HepG2 (cell line): Measurements from ENCODE around the gene SSNA1. TPM values are rescaled to one million over a fixed set of nuclear protein-coding genes. Genes with fewer than 3 reads are reported as not detected.

Experiments
- ATAC-seq: fragments of 200-7000 bp; cut with Tn5 transposase; 3 replicates; pipeline ENCODE4 v1.9.1; 2020; ENCODE audit warnings: mild to moderate bottlenecking, moderate library complexity
- BruUV-seq: library from RNA; stranded (reverse); fragments of 400-500 nt; replicated peaks from 2 replicates; lab custom pipeline; 2021; lab: Mats Ljungman, UMichigan
- CTCF ChIA-PET: fragments of 300-600 bp; formaldehyde crosslinking; extraction: SDS; loops from one replicate; lab custom pipeline; 2021; ENCODE audit warnings: low total read pairs, inconsistent platforms, low intra/inter-chr PET ratio; lab: Yijun Ruan, JAX
- POLR2A ChIA-PET: fragments of 350-600 bp; sonication (Branson Sonifier 250); formaldehyde crosslinking; loops from one replicate; lab custom pipeline; 2020; ENCODE audit warnings: antibody characterized with exemption, inconsistent platforms; lab: Yijun Ruan, JAX
- DNase-seq: peaks from one replicate; pipeline ENCODE4 v3.0.0-alpha.2; 2015; ENCODE audit warnings: low spot score
- FAIRE-seq: peaks from 3 replicates; lab custom pipeline; 2011; peaks lifted over from hg19 to GRCh38; lab: Jason Lieb, UNC
- H2AFZ ChIP-seq: one replicate; pipeline ENCODE4 v1.6.1; 2011; ENCODE audit warnings: low read length, inconsistent platforms
- H3K27ac ChIP-seq: fragments of 300-600 bp; 3 replicates; pipeline ENCODE4 v1.8.0; 2011; ENCODE audit warnings: mixed run types, mild to moderate bottlenecking, mixed read lengths, low read length, inconsistent platforms; ENCODE audit not compliant: insufficient read depth; ENCODE audit errors: extremely low read length
- H3K27me3 ChIP-seq, 2 experiments: fragments of 200-600 bp in 1 of 2; 2 replicates in 1 of 2; 3 replicates in 1 of 2; pipeline versions ENCODE4 v1.6.0 to v1.8.0; 2011; ENCODE audit warnings: low read length in 2 of 2, mild to moderate bottlenecking in 2 of 2, moderate library complexity in 2 of 2, inconsistent platforms in 1 of 2; ENCODE audit not compliant: insufficient read depth in 2 of 2, control insufficient read depth in 1 of 2
- H3K36me3 ChIP-seq, 2 experiments: fragments of 200-600 bp in 1 of 2; replicated peaks in 1 of 2; 2 replicates in 1 of 2; 3 replicates in 1 of 2; pipeline versions ENCODE4 v1.5.1 to v1.8.0; 2011; ENCODE audit warnings: low read length in 2 of 2, inconsistent platforms in 1 of 2; ENCODE audit not compliant: insufficient read depth in 2 of 2, control insufficient read depth in 1 of 2
- H3K4me1 ChIP-seq: 2 replicates; pipeline ENCODE4 v1.5.1; 2012; ENCODE audit warnings: low read length, inconsistent platforms; ENCODE audit not compliant: insufficient read depth
- H3K4me2 ChIP-seq: 2 replicates; pipeline ENCODE4 v1.6.0; 2011; ENCODE audit warnings: low read depth, low read length, inconsistent platforms
- H3K4me3 ChIP-seq, 3 experiments: fragments of 200-600 bp in 1 of 3; sonication (generic), shearing (Covaris generic) in 1 of 3; replicated peaks in 1 of 3; 2 replicates each; pipeline ENCODE4 v1.5.1; 2011 to 2016; ENCODE audit warnings: low read length in 3 of 3, inconsistent platforms in 2 of 3, low read depth in 2 of 3, mild to moderate bottlenecking in 2 of 3, control low read depth in 1 of 3, mixed read lengths in 1 of 3; ENCODE audit not compliant: insufficient read depth in 1 of 3
- H3K79me2 ChIP-seq: one replicate; pipeline ENCODE4 v1.6.1; 2011; ENCODE audit warnings: low read length, inconsistent platforms; ENCODE audit not compliant: insufficient read depth
- H3K9ac ChIP-seq: 2 replicates; pipeline ENCODE4 v1.6.0; 2011; ENCODE audit warnings: mild to moderate bottlenecking, low read depth, low read length, inconsistent platforms; ENCODE audit not compliant: insufficient read depth
- H3K9me3 ChIP-seq: 2 replicates; pipeline ENCODE4 v1.5.1; 2012; ENCODE audit warnings: mild to moderate bottlenecking, low read length
- H4K20me1 ChIP-seq: 2 replicates; pipeline ENCODE4 v1.6.0; 2011; ENCODE audit warnings: inconsistent platforms, mild to moderate bottlenecking, low read length, moderate library complexity; ENCODE audit not compliant: insufficient read depth
- ARID4A ChIP-seq: sonication (generic); formaldehyde crosslinking; IDR thresholded peaks from 2 replicates; pipeline ENCODE4 v1.5.0; 2020; ENCODE audit warnings: mild to moderate bottlenecking, missing genetic modification reagents, borderline replicate concordance
- ETV5 ChIP-seq: IDR thresholded peaks from 2 replicates; pipeline ENCODE4 v1.6.1; 2018; ENCODE audit warnings: missing biosample characterization, missing genetic modification reagents, inconsistent platforms, borderline replicate concordance
- HHEX ChIP-seq: IDR thresholded peaks from 2 replicates; pipeline ENCODE4 v1.6.1; 2016; ENCODE audit warnings: control low read depth
- MED1 ChIP-seq: sonication (generic); formaldehyde crosslinking; IDR thresholded peaks from 2 replicates; pipeline ENCODE4 v1.4.0; 2020; ENCODE audit warnings: missing genetic modification reagents
- NR2F6 ChIP-seq, 2 experiments: IDR thresholded peaks; 2 replicates each; pipeline ENCODE4 v1.6.1; 2016; ENCODE audit warnings: antibody characterized with exemption in 1 of 2, mild to moderate bottlenecking in 1 of 2
- RARA ChIP-seq: IDR thresholded peaks from 2 replicates; pipeline ENCODE4 v1.6.1; 2016; ENCODE audit warnings: missing genetic modification reagents, missing compliant biosample characterization
- RORA ChIP-seq: sonication (generic); formaldehyde crosslinking; IDR thresholded peaks from 2 replicates; pipeline ENCODE4 v1.5.0; 2020; ENCODE audit warnings: mild to moderate bottlenecking, missing genetic modification reagents, moderate library complexity
- SP1 ChIP-seq, 2 experiments: fragments of 450-650 bp in 1 of 2; sonication (generic) in 1 of 2; formaldehyde crosslinking in 1 of 2; IDR thresholded peaks; 2 replicates each; pipeline versions ENCODE4 v1.4.0 to v1.6.1; 2016 to 2020; ENCODE audit warnings: missing genetic modification reagents in 1 of 2
- TBX3 ChIP-seq: fragments of 450-650 bp; IDR thresholded peaks from 2 replicates; pipeline ENCODE4 v1.6.1; 2017; ENCODE audit warnings: antibody characterized with exemption, mild to moderate bottlenecking, inconsistent platforms, borderline replicate concordance
- ZNF678 ChIP-seq: sonication (generic); formaldehyde crosslinking; IDR thresholded peaks from 2 replicates; pipeline ENCODE4 v1.4.0; 2020; ENCODE audit warnings: mild to moderate bottlenecking, missing genetic modification reagents
- ZNF710 ChIP-seq: sonication (generic); formaldehyde crosslinking; IDR thresholded peaks from 2 replicates; pipeline ENCODE4 v1.5.0; 2020; ENCODE audit warnings: mild to moderate bottlenecking, missing genetic modification reagents, borderline replicate concordance
- WGBS: methylation state at CpG from one replicate; pipeline ENCODE4 v1.1.6; 2017; ENCODE audit warnings: low lambda C conversion rate; 5-methylcytosine and 5-hydroxymethylcytosine counted together
- in situ Hi-C: cut with HindIII; loops from 2 replicates; pipeline ENCODE4 v1.10.0; 2017; ENCODE audit warnings: low pct_unique_long_range_greater_than_20kb; ENCODE audit not compliant: extremely low pct_ligation_motif_present
- intact Hi-C: fragments of 100-400 bp; cut with micrococcal nuclease; formaldehyde crosslinking; loops from one replicate; pipeline ENCODE4 v1.10.0; 2022; ENCODE audit not compliant: unreplicated experiment
- polyA plus RNA-seq, 8 experiments: library from polyadenylated mRNA; depleted of rRNA in 3 of 8; stranded (reverse) in 7 of 8; unstranded in 1 of 8; fragments of >200 nt; fragmentation: Illumina TruSeq in 4 of 8; extraction: Trizol in 4 of 8; gene quantifications; 2 replicates each; pipeline versions ENCODE4 v1.2.1 to v1.2.3, GENCODE V29; 2011 to 2016; ENCODE audit warnings: low read depth in 4 of 8, missing spikeins in 1 of 8, mixed read lengths in 1 of 8; ENCODE audit not compliant: insufficient read depth in 1 of 8
- total RNA-seq, 5 experiments: library from RNA; depleted of rRNA; stranded (reverse); fragments of >200 nt; fragmentation: Illumina TruSeq; extraction: Trizol; gene quantifications; 2 replicates each; pipeline ENCODE4 v1.2.3, GENCODE V29; 2016; ENCODE audit warnings: low read depth in 1 of 5

The SSNA1 gene
- total and polyA plus RNA-seq, 2 of the 13 experiments (the other 11 are each of a cell fraction or from before 2014, with no cell fraction given): 35.9 to 49.4 TPM

- no peak for TF ChIP-seq TBX3
- no peak for TF ChIP-seq HHEX
Observed at GRCh38 chr9:137195525-137196220, 7.2 kb downstream of the SSNA1 start (continued).

DNA sequence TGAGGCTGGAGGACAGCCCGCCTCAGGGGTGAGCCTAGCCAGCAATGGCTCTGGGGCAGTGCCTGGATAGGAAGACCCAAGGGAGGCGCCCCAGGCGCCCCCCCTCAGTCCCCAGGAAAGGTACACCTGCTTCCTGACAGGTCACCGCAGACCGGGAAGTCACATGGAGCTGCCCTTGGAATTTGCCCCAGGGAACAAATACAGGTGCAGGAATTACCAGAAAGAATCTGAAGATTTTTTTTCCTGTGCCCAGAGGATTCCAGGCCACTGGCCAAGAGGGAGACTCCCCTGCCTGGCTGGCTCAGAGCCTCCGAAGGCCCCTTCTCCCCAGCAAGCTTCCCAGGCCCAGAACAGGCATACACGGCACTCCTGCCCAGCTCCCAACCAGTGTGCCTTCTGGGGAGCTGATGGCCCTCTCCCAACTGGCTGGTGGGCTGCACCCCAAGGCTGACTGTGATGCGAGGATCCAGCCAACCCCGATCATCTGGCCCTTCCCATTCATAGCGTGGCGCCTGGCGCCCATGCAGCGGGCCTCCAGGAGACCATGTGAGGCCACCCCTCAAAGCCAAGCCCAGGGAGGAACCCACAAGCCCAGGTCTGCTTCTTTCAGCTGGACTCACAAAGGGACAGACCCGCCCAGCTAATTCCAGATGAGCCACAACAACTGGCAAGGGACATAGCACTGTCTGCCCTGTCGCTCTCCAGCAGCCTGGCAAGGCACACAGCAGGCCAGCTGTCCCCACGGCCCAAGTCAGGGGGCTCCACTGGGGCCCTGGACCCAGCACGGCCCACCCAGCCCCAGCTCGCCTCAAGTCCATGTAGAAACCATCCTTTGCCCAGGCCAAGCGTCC is 9.8 kb downstream of the SSNA1 start:
- 10% methylated on average over 4 of the region's 19 CpGs for WGBS
- DNase-seq (no peak), FAIRE-seq (no peak), ATAC-seq (no peak; the same call in 2 of the 3 replicates)
- no peak overlapping the region for H2AFZ ChIP-seq
- no peaks in the 10 kb centered on the region; a peak in 1 of 5 replicates for H3K36me3 ChIP-seq
- ChIA-PET POLR2A (interaction anchor here (0.8 to 3.0 kb wide), 11 partner anchors 9 to 80 kb away, joined by 3 to 47 read pairs (median 7); partner anchors contain the start of genes ANAPC2, RNF208, SSNA1 and TUBB4B), CTCF (no interaction called here)
- intact Hi-C loops (no loop called here), in situ Hi-C loops (no loop called here)
- H3K9me3 ChIP-seq: no peaks in the 10 kb centered on the region
- H4K20me1 ChIP-seq: no peaks in the 10 kb centered on the region; the same call in 1 of the 2 replicates
- H3K9ac ChIP-seq: peak overlapping the region; percentile 73
- H3K4me3 ChIP-seq: peak overlapping the region; percentile 71 to 75 (median 72)
- H3K79me2 ChIP-seq: peaks cover 57% of the 10 kb centered on the region
- no TSS peak for BruUV-seq
- peak overlapping the region; percentile 90 for H3K4me2 ChIP-seq
- peak overlapping the region; percentile 47 for H3K27ac ChIP-seq
- H3K27me3 ChIP-seq: no peaks in the 10 kb centered on the region
- H3K4me1 ChIP-seq: peaks cover 68% of the 10 kb centered on the region
- TF ChIP-seq ETV5 (CRISPR knock-in tag) (peak; percentile 41; the same call in 1 of the 2 replicates), ARID4A (CRISPR knock-in tag) (peak; percentile 31; the same call in 1 of the 2 replicates), ZNF710 (CRISPR knock-in tag) (0 out of 2 replicates have a peak, but pooled peaks have one; percentile 19), SP1 (IDR thresholded peaks at IDR 0.05) (no peak), SP1 (CRISPR knock-in tag; IDR thresholded peaks at IDR 0.05) (no peak), ZNF678 (CRISPR knock-in tag) (no peak), NR2F6 (IDR thresholded peaks at IDR 0.05) (0 out of 2 replicates have a peak, but pooled peaks have one; percentile 18), NR2F6 (CRISPR knock-in tag; IDR thresholded peaks at IDR 0.05) (peak; percentile 56), RORA (CRISPR knock-in tag) (no peak), RARA (peak; percentile 43; the same call in 1 of the 2 replicates), MED1 (CRISPR knock-in tag) (peak; percentile 38; the same call in 1 of the 2 replicates)
